HCT116 (cell line): Measurements from ENCODE around the gene CDH23. TPM values are rescaled to one million over a fixed set of nuclear protein-coding genes. Genes with fewer than 3 reads are reported as not detected.

Experiments used
- ATAC-seq: fragments of 200-7000 bp; cut with Tn5 transposase; 2 replicates; pipeline ENCODE4 v1.9.1; 2020; ENCODE audit warnings: mild to moderate bottlenecking, moderate library complexity
- BruUV-seq: library from RNA; stranded (reverse); fragments of 400-500 nt; replicated peaks from 2 replicates; lab custom pipeline; 2021; lab: Mats Ljungman, UMichigan
- CTCF ChIA-PET: fragments of 300-600 bp; sonication (Branson Sonifier 250); formaldehyde crosslinking; loops from one replicate; lab custom pipeline; 2021; ENCODE audit warnings: antibody characterized with exemption; lab: Charles Lee
- POLR2A ChIA-PET: fragments of 300-600, 350-600 bp; sonication (Branson Sonifier 250); formaldehyde crosslinking; loops from one replicate; lab custom pipeline; 2021; ENCODE audit warnings: antibody characterized with exemption; lab: Charles Lee
- RAD21 ChIA-PET, 2 experiments: fragments of 300-600 bp; sonication (Branson Sonifier 250); formaldehyde crosslinking; loops; one replicate each; lab custom pipeline; 2023; ENCODE audit warnings: low total read pairs in 2 of 2; ENCODE audit not compliant: uncharacterized antibody in 2 of 2, unreplicated experiment in 2 of 2, low non-redundant PET in 1 of 2; lab: Charles Lee
- DNase-seq: peaks from one replicate; pipeline ENCODE4 v3.0.0-alpha.2; 2010; ENCODE audit warnings: low read depth, low spot score
- H2AFZ ChIP-seq: fragments of 200-600 bp; shearing (Covaris generic), sonication (generic); 2 replicates; pipeline ENCODE4 v1.6.1; 2017; ENCODE audit warnings: low read depth, mixed run types, mixed read lengths, antibody characterized with exemption, low read length; ENCODE audit not compliant: poor library complexity, severe bottlenecking
- H3K27ac ChIP-seq: 2 replicates; pipeline ENCODE4 v1.5.1; 2012; ENCODE audit warnings: low read depth, low read length
- H3K27me3 ChIP-seq: fragments of 200-600 bp; sonication (generic); 2 replicates; pipeline ENCODE4 v1.6.1; 2016; ENCODE audit warnings: mixed run types, low read length, mixed read lengths; ENCODE audit not compliant: insufficient read depth
- H3K36me3 ChIP-seq, 2 experiments: fragments of 200-500 bp in 1 of 2; fragments of 200-600 bp in 1 of 2; sonication (Bioruptor generic) in 1 of 2; sonication (generic) in 1 of 2; 2 replicates each; pipeline versions ENCODE4 v1.5.1 to v1.6.1; 2014 to 2016; ENCODE audit warnings: low read length in 2 of 2, inconsistent platforms in 1 of 2, mixed read lengths in 1 of 2, mixed run types in 1 of 2; ENCODE audit not compliant: insufficient read depth in 2 of 2, control insufficient read depth in 1 of 2
- H3K4me1 ChIP-seq, 2 experiments: fragments of 200-600 bp in 1 of 2; sonication (generic) in 1 of 2; 2 replicates each; pipeline versions ENCODE4 v1.5.1 to v1.6.1; 2012 to 2017; ENCODE audit warnings: low read length in 2 of 2, inconsistent platforms in 1 of 2, mild to moderate bottlenecking in 1 of 2, mixed read lengths in 1 of 2, mixed run types in 1 of 2, moderate library complexity in 1 of 2; ENCODE audit not compliant: insufficient read depth in 2 of 2, control insufficient read depth in 1 of 2
- H3K4me2 ChIP-seq: fragments of 200-600 bp; sonication (generic); 2 replicates; pipeline ENCODE4 v1.6.1; 2017; ENCODE audit warnings: mixed run types, low read length, mixed read lengths
- H3K4me3 ChIP-seq, 2 experiments: fragments of 200-600 bp in 1 of 2; sonication (generic) in 1 of 2; replicated peaks in 1 of 2; 2 replicates each; pipeline ENCODE4 v1.5.1; 2011 to 2016; ENCODE audit warnings: low read length in 2 of 2, control low read depth in 1 of 2, low read depth in 1 of 2, mild to moderate bottlenecking in 1 of 2, mixed read lengths in 1 of 2, mixed run types in 1 of 2
- H3K79me2 ChIP-seq: fragments of 200-600 bp; sonication (generic); 2 replicates; pipeline ENCODE4 v1.6.1; 2017; ENCODE audit warnings: mild to moderate bottlenecking, mixed run types, low read length, moderate library complexity, mixed read lengths; ENCODE audit not compliant: insufficient read depth
- H3K9ac ChIP-seq: fragments of 200-600 bp; sonication (generic); 2 replicates; pipeline ENCODE4 v1.6.1; 2016; ENCODE audit warnings: low read length, mixed read lengths
- H3K9me2 ChIP-seq: fragments of 200-600 bp; sonication (generic), shearing (Covaris generic); 2 replicates; pipeline ENCODE4 v1.6.1; 2017; ENCODE audit warnings: mixed run types, mild to moderate bottlenecking, moderate library complexity; ENCODE audit not compliant: insufficient read depth
- H3K9me3 ChIP-seq, 2 experiments: fragments of 200-500 bp in 1 of 2; fragments of 200-600 bp in 1 of 2; sonication (Bioruptor generic) in 1 of 2; sonication (generic) in 1 of 2; 2 replicates each; pipeline ENCODE4 v1.6.1; 2014 to 2017; ENCODE audit warnings: low read length in 2 of 2, mixed read lengths in 2 of 2, inconsistent platforms in 1 of 2, low read depth in 1 of 2, mild to moderate bottlenecking in 1 of 2, mixed run types in 1 of 2, moderate library complexity in 1 of 2; ENCODE audit not compliant: control insufficient read depth in 1 of 2, insufficient read depth in 1 of 2
- H4K20me1 ChIP-seq: fragments of 200-600 bp; sonication (generic), shearing (Covaris generic); 2 replicates; pipeline ENCODE4 v1.6.1; 2017; ENCODE audit warnings: mixed run types, mild to moderate bottlenecking, moderate library complexity; ENCODE audit not compliant: insufficient read depth
- EZH2 ChIP-seq: fragments of 200-600 bp; sonication (generic); IDR thresholded peaks from 2 replicates; pipeline ENCODE4 v1.6.1; 2017; ENCODE audit warnings: antibody characterized with exemption, mixed run types
- EZH2phosphoT487 ChIP-seq: fragments of 200-600 bp; IDR thresholded peaks from 2 replicates; pipeline ENCODE4 v1.6.1; 2018; ENCODE audit warnings: antibody characterized with exemption, borderline replicate concordance
- FOSL1 ChIP-seq: IDR thresholded peaks from 2 replicates; pipeline ENCODE4 v1.6.1; 2012; ENCODE audit warnings: low read depth
- SIN3A ChIP-seq: IDR thresholded peaks from 2 replicates; pipeline ENCODE4 v1.6.1; 2012; ENCODE audit warnings: low read depth
- SP1 ChIP-seq: IDR thresholded peaks from 2 replicates; pipeline ENCODE4 v1.6.1; 2012; ENCODE audit warnings: low read depth
- SRF ChIP-seq: IDR thresholded peaks from 2 replicates; pipeline ENCODE4 v1.6.1; 2012; ENCODE audit warnings: low read depth
- YY1 ChIP-seq: IDR thresholded peaks from 2 replicates; pipeline ENCODE4 v1.6.1; 2011; ENCODE audit warnings: low read length, low read depth, moderate library complexity, mild to moderate bottlenecking; ENCODE audit not compliant: insufficient replicate concordance; ENCODE audit errors: extremely low read depth
- intact Hi-C: fragments of 100-400 bp; cut with micrococcal nuclease; formaldehyde crosslinking; loops from 2 replicates; pipeline ENCODE4 v1.10.0; 2022
- total RNA-seq: library from RNA; stranded (reverse); gene quantifications from one replicate; pipeline ENCODE4 v1.2.1, GENCODE V29; 2021; ENCODE audit not compliant: unreplicated experiment
- TF ChIP-seq, protein P1 (sequence below): IDR thresholded peaks from 2 replicates; pipeline ENCODE4 v1.6.1; 2012
- TF ChIP-seq, protein P2 (sequence below): IDR thresholded peaks from 2 replicates; pipeline ENCODE4 v1.6.1; 2012; ENCODE audit warnings: low read depth
- TF ChIP-seq, protein P3 (sequence below), 3 experiments: fragments of 200-600 bp in 1 of 3; sonication (generic) in 1 of 3; IDR thresholded peaks in 2 of 3; conservative IDR thresholded peaks in 1 of 3; 2 replicates each; pipeline ENCODE4 v1.5.1; 2012 to 2017; ENCODE audit warnings: low read depth in 2 of 3, low read length in 2 of 3, antibody characterized with exemption in 1 of 3, borderline replicate concordance in 1 of 3, control low read depth in 1 of 3, mild to moderate bottlenecking in 1 of 3, mixed read lengths in 1 of 3, mixed run types in 1 of 3, moderate library complexity in 1 of 3; ENCODE audit not compliant: insufficient read depth in 1 of 3

The CDH23 gene
- total RNA-seq, 1 experiment from 2014 or later, result not detected

DNA sequence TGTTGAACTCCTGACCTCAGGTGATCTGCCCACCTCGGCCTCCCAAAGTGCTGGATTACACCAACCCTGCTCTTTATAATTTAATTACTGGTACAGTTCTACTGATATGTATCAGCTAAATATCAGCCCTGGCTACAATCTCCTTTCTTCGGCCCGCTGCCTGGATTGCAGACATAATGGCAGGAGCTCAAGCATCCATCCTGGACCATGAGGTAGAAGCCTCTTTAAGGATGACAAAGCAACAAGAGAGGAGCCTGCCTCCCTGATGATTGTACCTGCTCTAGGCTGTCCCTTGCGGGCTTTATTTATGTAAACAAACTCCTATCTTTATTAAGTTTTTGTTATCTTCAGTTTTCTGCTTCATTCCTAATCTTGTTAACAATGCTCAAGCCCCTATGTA, 459.9 kb downstream of the CDH23 start (continued):
- TF ChIP-seq, protein P1, sequence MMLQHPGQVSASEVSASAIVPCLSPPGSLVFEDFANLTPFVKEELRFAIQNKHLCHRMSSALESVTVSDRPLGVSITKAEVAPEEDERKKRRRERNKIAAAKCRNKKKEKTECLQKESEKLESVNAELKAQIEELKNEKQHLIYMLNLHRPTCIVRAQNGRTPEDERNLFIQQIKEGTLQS, result no peak
- TF ChIP-seq, all 23 proteins: peak for 0

DNA sequence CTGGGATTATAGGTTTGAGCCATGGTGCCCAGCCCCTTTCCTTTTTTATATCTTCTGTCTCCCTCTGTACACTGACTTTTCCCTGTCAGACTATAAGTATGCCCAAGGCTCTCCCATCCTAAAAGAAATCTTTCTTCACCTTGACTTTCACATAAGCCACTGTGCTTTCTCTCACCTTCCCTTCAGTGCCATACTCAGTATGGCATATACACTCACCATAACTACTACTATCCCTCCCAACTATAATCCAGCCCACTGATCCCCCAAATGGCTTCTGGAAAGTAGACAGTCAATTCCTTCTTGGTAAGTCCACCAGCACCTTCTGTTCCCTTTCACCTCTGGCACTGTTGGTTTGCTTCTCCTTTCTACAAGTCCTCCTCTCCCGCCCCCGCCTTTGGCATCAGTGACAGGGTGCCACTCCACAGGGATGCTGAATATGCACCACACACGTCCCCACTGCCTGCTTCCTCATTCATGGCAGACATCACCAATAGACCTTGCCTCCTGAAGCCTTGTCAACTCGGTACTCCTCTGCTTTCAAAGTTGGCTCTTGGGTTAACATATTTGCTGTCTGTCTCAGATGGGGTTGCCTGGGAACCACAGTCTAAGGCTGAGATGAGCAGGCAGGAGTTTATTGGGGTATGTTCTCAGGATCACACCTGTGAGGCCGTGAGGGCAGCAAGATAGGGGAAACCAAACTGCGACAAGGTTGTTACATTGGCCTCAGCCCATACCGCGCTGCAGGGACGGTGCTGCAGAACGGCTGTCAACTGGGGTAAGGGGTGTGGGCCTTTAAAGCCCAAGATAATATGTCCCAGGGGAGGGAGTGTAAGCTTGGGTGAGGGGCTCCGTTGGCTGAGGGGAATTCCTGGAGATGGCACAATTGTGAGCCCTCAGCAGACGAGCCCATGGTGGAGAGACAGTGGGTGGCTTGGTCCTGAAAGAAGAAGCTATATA, 461.5 kb downstream of the CDH23 start:
- TF ChIP-seq SRF (no peak), YY1 (no peak), FOSL1 (no peak), EZH2 (no peak), SP1 (no peak), EZH2phosphoT487 (no peak), SIN3A (no peak)
- TF ChIP-seq, protein P2, sequence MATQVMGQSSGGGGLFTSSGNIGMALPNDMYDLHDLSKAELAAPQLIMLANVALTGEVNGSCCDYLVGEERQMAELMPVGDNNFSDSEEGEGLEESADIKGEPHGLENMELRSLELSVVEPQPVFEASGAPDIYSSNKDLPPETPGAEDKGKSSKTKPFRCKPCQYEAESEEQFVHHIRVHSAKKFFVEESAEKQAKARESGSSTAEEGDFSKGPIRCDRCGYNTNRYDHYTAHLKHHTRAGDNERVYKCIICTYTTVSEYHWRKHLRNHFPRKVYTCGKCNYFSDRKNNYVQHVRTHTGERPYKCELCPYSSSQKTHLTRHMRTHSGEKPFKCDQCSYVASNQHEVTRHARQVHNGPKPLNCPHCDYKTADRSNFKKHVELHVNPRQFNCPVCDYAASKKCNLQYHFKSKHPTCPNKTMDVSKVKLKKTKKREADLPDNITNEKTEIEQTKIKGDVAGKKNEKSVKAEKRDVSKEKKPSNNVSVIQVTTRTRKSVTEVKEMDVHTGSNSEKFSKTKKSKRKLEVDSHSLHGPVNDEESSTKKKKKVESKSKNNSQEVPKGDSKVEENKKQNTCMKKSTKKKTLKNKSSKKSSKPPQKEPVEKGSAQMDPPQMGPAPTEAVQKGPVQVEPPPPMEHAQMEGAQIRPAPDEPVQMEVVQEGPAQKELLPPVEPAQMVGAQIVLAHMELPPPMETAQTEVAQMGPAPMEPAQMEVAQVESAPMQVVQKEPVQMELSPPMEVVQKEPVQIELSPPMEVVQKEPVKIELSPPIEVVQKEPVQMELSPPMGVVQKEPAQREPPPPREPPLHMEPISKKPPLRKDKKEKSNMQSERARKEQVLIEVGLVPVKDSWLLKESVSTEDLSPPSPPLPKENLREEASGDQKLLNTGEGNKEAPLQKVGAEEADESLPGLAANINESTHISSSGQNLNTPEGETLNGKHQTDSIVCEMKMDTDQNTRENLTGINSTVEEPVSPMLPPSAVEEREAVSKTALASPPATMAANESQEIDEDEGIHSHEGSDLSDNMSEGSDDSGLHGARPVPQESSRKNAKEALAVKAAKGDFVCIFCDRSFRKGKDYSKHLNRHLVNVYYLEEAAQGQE, result no peak
- TF ChIP-seq, protein P3, sequence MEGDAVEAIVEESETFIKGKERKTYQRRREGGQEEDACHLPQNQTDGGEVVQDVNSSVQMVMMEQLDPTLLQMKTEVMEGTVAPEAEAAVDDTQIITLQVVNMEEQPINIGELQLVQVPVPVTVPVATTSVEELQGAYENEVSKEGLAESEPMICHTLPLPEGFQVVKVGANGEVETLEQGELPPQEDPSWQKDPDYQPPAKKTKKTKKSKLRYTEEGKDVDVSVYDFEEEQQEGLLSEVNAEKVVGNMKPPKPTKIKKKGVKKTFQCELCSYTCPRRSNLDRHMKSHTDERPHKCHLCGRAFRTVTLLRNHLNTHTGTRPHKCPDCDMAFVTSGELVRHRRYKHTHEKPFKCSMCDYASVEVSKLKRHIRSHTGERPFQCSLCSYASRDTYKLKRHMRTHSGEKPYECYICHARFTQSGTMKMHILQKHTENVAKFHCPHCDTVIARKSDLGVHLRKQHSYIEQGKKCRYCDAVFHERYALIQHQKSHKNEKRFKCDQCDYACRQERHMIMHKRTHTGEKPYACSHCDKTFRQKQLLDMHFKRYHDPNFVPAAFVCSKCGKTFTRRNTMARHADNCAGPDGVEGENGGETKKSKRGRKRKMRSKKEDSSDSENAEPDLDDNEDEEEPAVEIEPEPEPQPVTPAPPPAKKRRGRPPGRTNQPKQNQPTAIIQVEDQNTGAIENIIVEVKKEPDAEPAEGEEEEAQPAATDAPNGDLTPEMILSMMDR (IDR thresholded peaks at IDR 0.05 in 2 of 3, conservative IDR thresholded peaks at IDR 0.05 in 1 of 3; ENCODE audit: borderline replicate concordance in 1 of 3, insufficient read depth in 1 of 3, low read depth in 2 of 3, low read length in 2 of 3), result no peak
- TF ChIP-seq, protein P1, result no peak
- intact Hi-C loops, result no loop called here
- RAD21 ChIA-PET, result no interaction called here
- no peaks in the 10 kb centered on the region for H3K27me3 ChIP-seq
- H3K4me2 ChIP-seq, result no peak overlapping the region
- H3K9me3 ChIP-seq, result no peaks in the 10 kb centered on the region
- no peak overlapping the region for H2AFZ ChIP-seq
- DNase-seq, result no peak
- CTCF ChIA-PET, result no interaction called here
- H3K36me3 ChIP-seq, result no peaks in the 10 kb centered on the region
- BruUV-seq, result no TSS peak
- no peaks in the 10 kb centered on the region for H3K79me2 ChIP-seq
- H3K9ac ChIP-seq, result no peak overlapping the region
- H3K4me3 ChIP-seq, result no peak overlapping the region
- H3K27ac ChIP-seq, result no peak overlapping the region
- H3K4me1 ChIP-seq, result peaks cover 32 to 41% of the 10 kb centered on the region in 2 experiments
- no peaks in the 10 kb centered on the region for H3K9me2 ChIP-seq
- POLR2A ChIA-PET, result interaction anchor here (3.2 to 3.5 kb wide), 2 partner anchors 8 to 14 kb away, joined by 17 to 107 read pairs; partner anchors contain the start of gene PSAP
- ATAC-seq, result no peak
- H4K20me1 ChIP-seq, result no peaks in the 10 kb centered on the region
